GM21737 (cell line): ENCODE data around the gene TMEM117.
"Not testable (repeated sequence)": the region's sequence is repeated elsewhere in the genome, so short reads cannot be mapped to it uniquely, and the experiment has no call there.

Source experiments
- ATAC-seq: cut with Tn5 transposase; IDR thresholded peaks from one replicate; pipeline ENCODE4 v1.9.1; 2021; ENCODE audit warnings: mild to moderate bottlenecking, moderate library complexity; ENCODE audit not compliant: unreplicated experiment

TMEM117 gene

GRCh38 chr12:43836475-43836989 is 651 bp downstream of the TMEM117 start:
- ATAC-seq: peak; percentile 8

DNA sequence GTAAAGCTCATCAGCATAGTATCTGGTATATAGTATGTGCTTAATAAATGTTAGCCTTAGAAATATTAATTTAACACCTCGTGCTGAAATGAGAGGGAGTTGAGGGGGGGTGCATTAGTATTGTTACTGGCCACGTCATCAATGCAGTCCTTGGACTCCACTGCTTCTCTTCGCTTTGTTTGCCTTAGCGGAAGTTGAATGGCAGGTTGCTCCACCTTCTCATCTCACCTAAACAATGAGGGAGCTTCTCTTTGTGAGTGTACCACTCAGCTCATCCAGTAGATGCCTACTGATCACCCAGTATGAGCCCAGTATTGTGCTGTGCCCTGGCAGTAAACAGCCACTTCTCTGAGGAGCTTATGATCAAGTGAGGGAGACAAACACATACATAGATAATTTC is 4.5 kb downstream of the TMEM117 start:
- no peak for ATAC-seq

DNA sequence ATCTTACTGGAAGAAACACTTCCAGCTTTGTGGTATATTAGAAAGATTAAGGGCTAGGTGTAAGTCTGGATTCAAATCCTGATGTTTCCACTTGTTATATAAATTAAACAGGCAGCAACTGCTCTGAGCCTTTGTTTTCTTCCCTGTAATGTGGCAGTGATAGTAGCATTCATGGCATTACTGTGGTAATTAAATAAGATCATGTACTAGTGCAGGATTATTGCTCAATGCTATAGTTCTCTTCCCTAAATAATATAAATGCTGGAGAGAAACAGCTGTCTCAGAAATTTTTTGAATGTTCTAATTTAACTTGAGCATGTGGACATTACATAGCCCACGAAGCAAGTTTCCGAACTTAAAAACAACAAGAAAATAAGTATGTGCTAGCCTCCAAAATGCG is 5.4 kb downstream of the TMEM117 start:
- no peak for ATAC-seq

- ATAC-seq: no peak
Measured at GRCh38 chr12:43842259-43842658, 6.4 kb downstream of the TMEM117 start.

- not testable (repeated sequence) for ATAC-seq
Measured at GRCh38 chr12:43847425-43848225, 11.7 kb downstream of the TMEM117 start.

DNA sequence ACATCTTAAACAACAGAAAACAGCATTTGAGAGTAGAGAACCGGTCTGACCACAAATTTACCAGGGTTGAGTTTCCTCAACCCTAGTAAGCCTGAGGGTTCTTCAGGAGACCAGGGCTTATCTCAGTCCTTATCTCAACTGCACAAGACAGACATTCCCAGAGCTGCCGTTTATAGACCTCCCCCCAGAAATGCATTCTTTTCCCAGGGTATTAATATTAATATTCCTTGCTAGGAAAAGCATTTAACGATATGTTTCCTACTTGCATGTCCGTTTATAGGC is 12.3 kb downstream of the TMEM117 start:
- no peak for ATAC-seq

GRCh38 chr12:43848786-43849185 is 12.9 kb downstream of the TMEM117 start:
- ATAC-seq: no peak

DNA sequence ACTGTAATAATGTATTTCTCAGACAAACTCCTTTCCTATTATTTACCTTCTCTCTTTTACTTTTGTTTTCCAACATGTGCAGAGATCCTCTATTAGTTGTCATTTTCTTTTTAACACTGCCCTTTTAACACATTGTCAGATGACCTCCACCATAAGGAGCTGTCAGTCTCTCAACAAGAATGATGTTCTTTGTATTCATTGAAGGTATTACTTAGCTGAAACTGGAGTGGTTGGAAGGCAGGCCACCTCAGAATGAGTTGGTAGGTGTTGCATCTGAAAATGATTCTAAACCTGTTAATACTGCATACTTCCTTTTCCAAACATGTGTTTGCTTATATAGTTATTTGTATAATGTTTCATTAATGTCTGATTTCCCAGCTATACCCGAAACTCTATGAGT is 16.9 kb downstream of the TMEM117 start:
- no peak for ATAC-seq

GRCh38 chr12:43856972-43857371 is 21.1 kb downstream of the TMEM117 start:
- ATAC-seq: no peak

- ATAC-seq: no peak
Measured at GRCh38 chr12:43858096-43858495, 22.2 kb downstream of the TMEM117 start.

GRCh38 chr12:43858991-43859390 is 23.1 kb downstream of the TMEM117 start:
- ATAC-seq: no peak

DNA sequence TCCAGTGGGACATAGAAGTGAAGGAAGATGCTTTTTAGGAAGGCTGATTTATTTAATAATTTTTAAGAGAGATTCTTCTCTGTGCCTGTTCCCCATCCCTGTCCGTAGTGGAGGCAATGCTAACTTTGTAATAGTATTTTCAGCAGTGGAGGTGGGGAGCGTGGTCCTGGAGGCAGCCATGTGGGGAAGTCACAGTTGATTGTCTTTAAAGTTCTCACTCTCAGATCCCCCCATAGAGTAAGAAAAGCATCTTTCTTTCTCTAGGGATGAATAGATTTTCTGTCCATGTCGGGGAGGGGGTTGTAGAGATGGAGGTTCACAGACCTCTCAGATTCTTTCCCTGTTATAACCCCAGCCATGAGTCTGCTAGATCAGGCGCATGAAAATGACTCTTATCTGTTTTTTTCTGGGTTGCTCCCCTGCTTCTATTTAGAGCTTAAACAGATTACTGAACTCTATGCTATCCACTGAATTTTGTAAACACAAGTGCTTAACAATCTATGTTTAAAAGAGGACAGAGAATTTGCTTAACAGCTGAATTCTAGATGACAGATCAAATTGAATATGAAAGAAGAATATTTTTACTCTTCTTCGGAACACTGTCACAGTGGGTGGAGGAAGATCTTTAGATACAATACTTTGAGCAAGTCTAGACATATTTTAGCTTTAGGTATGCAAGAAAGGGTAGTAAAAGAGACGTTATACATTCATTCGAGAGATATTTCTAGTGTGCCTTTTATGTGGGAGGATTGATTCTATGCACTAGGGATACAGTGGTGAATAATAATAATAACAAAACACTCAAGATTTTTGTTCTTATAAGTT is 25.3 kb downstream of the TMEM117 start:
- ATAC-seq: no peak

- no peak for ATAC-seq
Measured at GRCh38 chr12:43861840-43862150, 25.9 kb downstream of the TMEM117 start.

- ATAC-seq: no peak
Measured at GRCh38 chr12:43863770-43864366, 28.0 kb downstream of the TMEM117 start.

- not testable (repeated sequence) for ATAC-seq
Measured at GRCh38 chr12:43864557-43864956, 28.7 kb downstream of the TMEM117 start.

GRCh38 chr12:43869184-43869583 is 33.3 kb downstream of the TMEM117 start:
- ATAC-seq: no peak

- ATAC-seq: not testable (repeated sequence)
Measured at GRCh38 chr12:43869765-43870164, 33.9 kb downstream of the TMEM117 start.

DNA sequence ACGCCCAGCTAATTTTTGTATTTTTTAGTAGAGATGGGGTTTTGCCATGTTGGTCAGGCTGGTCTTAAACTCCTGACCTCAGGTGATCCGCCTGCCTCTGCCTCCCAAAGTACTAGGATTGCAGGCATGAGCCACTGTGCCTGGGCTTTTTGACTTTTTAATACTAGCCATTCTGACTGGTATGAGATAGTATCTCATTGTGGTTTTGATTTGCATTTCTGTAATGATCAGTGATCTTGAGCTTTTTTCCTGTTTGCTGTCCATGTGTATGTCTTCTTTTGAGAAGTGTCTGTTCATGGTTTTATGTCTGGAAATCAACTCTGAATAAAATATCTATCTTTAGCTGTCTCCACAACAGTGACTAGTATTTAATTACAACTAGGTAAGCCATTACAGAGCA is 35.4 kb downstream of the TMEM117 start:
- ATAC-seq: not testable (repeated sequence)

DNA sequence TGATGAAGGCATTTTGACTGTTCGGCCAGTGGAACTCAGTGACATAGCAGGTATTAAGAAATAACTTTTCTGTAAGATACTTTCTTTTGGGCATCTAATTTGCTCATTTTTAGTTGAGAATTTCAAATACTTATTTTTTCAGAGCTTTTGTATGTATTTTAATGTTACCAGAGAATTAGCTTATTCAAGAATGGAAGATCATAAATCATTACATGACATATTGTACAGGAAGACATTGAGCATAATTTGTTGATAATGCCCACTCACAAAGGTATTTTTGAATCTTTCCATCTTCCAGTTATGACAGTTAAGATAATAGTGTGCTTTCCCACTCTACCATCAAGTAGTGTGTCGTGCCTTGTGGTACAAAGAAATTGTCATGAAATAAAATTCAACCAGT is 36.5 kb downstream of the TMEM117 start:
- no peak for ATAC-seq

DNA sequence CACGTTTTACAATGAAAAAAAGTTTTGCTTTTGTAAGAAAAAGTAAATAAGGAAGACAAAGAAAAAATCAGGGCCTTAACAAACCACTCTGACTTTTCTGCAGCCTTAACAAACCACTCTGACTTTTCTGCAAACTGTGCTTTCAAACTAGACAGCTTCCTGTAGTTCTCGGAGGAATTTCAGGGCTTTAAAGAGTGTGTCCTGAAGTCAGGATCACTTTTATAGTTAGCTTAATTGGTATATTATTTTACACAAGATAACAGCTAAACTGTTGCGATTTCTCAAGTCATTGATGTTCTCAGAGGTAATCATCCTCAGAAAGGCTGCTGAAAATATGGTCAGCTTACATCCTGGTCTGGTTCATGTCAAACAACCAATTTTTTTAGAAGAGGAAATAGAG is 42.2 kb downstream of the TMEM117 start:
- ATAC-seq: no peak

DNA sequence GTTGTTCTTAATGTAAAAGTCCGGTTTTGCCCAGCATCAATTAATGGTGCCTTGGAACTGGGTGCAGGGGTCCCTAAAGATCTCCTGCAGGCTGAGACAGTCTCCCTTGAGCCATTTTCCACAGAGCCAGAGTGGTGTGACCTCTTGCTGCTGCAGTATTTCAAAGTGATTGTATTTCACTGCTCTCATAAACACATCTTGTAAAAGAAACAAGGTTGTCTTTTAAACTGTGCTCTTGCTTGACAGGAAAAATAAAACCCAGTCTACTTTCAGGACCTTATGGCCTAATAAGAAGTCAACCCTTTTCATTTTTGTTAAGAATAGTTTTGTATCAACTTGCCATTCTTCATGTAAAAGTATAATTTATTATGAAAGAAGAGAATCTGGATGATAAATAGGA is 44.7 kb downstream of the TMEM117 start:
- no peak for ATAC-seq
